Epithelial cell of esophagus (primary cell): ENCODE data around the gene TMEM86B.

Source experiments
- DNase-seq: peaks from one replicate; pipeline ENCODE4 v3.0.0; 2010; ENCODE audit warnings: low read depth
- H3K4me3 ChIP-seq: 2 replicates; pipeline ENCODE4 v1.5.1; 2011; ENCODE audit warnings: mild to moderate bottlenecking, low read length, control low read depth
- CTCF ChIP-seq: IDR thresholded peaks from 2 replicates; pipeline ENCODE4 v1.5.1; 2011; ENCODE audit warnings: low read depth, mild to moderate bottlenecking, low read length, control low read depth, inconsistent platforms; ENCODE audit not compliant: insufficient read depth; ENCODE audit errors: missing control alignments

Gene TMEM86B

GRCh38 chr19:55257461-55258420, 29.2 kb upstream of the TMEM86B start:
- TF ChIP-seq CTCF = no peak
- H3K4me3 ChIP-seq = peak overlapping the region; percentile 72
- peak; percentile 49 for DNase-seq

- TF ChIP-seq CTCF = no peak
- H3K4me3 ChIP-seq = peak overlapping the region; percentile 72
- peak; percentile 5 for DNase-seq
Observed at GRCh38 chr19:55256562-55257460, 28.2 kb upstream of the TMEM86B start.

- H3K4me3 ChIP-seq = peak overlapping the region; percentile 8
- TF ChIP-seq CTCF = no peak
- peak; percentile 57 for DNase-seq
Observed at GRCh38 chr19:55255618-55256423, 27.3 kb upstream of the TMEM86B start.

- no peak overlapping the region for H3K4me3 ChIP-seq
- TF ChIP-seq CTCF = no peak
- DNase-seq = no peak
Observed at GRCh38 chr19:55254625-55254977, 26.0 kb upstream of the TMEM86B start.

- no peak overlapping the region for H3K4me3 ChIP-seq
- no peak for TF ChIP-seq CTCF
- DNase-seq = no peak
Observed at GRCh38 chr19:55253842-55254624, 25.5 kb upstream of the TMEM86B start.
